ENCODE results near the gene HPCA. TPM values are rescaled to one million over a fixed set of nuclear protein-coding genes. Genes with fewer than 3 reads are reported as not detected.
A peak's percentile ranks its signal among the peaks of the same experiment; 100 is the strongest.

Gene HPCA
- total and polyA plus RNA-seq, 2 donors (not counting 3 experiments of a cell fraction or from before 2014, with no cell fraction given): not detected

DNA sequence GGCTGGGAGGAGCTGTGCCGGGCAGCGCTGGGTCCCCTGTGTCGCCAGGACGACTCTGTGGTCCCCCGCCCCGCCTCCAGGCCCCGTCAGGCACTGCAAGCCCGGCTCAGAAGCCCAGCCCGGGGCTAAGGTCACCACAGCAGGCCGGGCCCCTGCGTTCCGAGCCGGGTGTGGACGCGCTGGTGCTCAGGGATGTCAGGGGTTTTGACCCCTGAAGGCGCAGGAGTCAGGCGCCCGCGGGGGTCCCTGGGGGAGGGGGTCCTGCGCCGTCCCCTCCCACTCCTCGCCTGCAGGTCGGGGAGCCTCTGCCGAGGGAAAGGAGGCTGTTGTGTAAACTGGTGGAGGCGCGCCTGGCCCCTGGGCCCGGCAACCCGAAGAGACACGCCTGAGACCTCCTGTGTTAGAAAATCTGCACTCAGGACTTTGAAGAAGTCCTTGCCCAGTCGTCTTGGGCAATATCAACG, 38.6 kb downstream of the HPCA start:
- H3K27ac ChIP-seq (ENCODE audit: insufficient read depth, low read depth, low read length): no peak overlapping the region
- no peaks in the 10 kb centered on the region for H3K4me1 ChIP-seq (ENCODE audit: control insufficient read depth, extremely low read depth, insufficient read depth, low read length)
- H3K4me2 ChIP-seq (ENCODE audit: insufficient read depth, low read length): no peak overlapping the region
- no peaks in the 10 kb centered on the region for H3K36me3 ChIP-seq (ENCODE audit: control insufficient read depth in 2 of 2, extremely low read depth in 1 of 2, insufficient read depth in 2 of 2, low read length in 2 of 2)
- no peaks in the 10 kb centered on the region for H3K79me2 ChIP-seq (ENCODE audit: control insufficient read depth, insufficient read depth, low read length)
- FAIRE-seq: no peak
- H3K9ac ChIP-seq (replicated peaks; ENCODE audit: extremely low read depth, insufficient read depth, low read length): no peak overlapping the region
- no peak overlapping the region for H3K4me3 ChIP-seq (replicated peaks in 1 of 3; ENCODE audit: insufficient read depth in 1 of 3, low read depth in 1 of 3, low read length in 3 of 3)
- peaks cover 3 to 5% of the 10 kb centered on the region in 2 experiments for H3K27me3 ChIP-seq (ENCODE audit: control insufficient read depth in 2 of 2, insufficient read depth in 2 of 2, low read length in 2 of 2)
- intact Hi-C loops (cut with micrococcal nuclease): loop anchor here (2.0 kb wide), 1 partner anchor 130 kb away; no protein-coding TSS in a partner anchor
- ChIA-PET CTCF (interaction anchor here (0.9 to 1.0 kb wide), 2 partner anchors 82 to 114 kb away, joined by 5 to 10 read pairs; no protein-coding TSS in a partner anchor), POLR2A (interaction anchor here (0.6 kb wide), 1 partner anchor 28 kb away, joined by 3 read pairs; no protein-coding TSS in a partner anchor)
- no peak for DNase-seq (ENCODE audit: low read depth, low spot score)
- no peaks in the 10 kb centered on the region for H4K20me1 ChIP-seq (replicated peaks; ENCODE audit: control insufficient read depth, extremely low read depth, insufficient read depth, low read length)
- dilution Hi-C loops (cut with MboI; ENCODE audit: extremely low pct_ligation_motif_present, low sequenced_read_pairs): no loop called here
- H2AFZ ChIP-seq (ENCODE audit: low read depth, low read length): no peak overlapping the region
- no TSS peak for BruUV-seq (replicated peaks)
- no peaks in the 10 kb centered on the region for H3K9me3 ChIP-seq (replicated peaks; ENCODE audit: control insufficient read depth, insufficient read depth, low read length)
- TF ChIP-seq, protein P1, sequence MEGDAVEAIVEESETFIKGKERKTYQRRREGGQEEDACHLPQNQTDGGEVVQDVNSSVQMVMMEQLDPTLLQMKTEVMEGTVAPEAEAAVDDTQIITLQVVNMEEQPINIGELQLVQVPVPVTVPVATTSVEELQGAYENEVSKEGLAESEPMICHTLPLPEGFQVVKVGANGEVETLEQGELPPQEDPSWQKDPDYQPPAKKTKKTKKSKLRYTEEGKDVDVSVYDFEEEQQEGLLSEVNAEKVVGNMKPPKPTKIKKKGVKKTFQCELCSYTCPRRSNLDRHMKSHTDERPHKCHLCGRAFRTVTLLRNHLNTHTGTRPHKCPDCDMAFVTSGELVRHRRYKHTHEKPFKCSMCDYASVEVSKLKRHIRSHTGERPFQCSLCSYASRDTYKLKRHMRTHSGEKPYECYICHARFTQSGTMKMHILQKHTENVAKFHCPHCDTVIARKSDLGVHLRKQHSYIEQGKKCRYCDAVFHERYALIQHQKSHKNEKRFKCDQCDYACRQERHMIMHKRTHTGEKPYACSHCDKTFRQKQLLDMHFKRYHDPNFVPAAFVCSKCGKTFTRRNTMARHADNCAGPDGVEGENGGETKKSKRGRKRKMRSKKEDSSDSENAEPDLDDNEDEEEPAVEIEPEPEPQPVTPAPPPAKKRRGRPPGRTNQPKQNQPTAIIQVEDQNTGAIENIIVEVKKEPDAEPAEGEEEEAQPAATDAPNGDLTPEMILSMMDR (IDR thresholded peaks at IDR 0.05; ENCODE audit: extremely low read depth in 1 of 2, insufficient read depth in 1 of 2, low read depth in 1 of 2, low read length in 2 of 2): peak in 1 of 2 donors; percentile 4
- TF ChIP-seq POLR2A (IDR thresholded peaks at IDR 0.05; ENCODE audit: low read depth, low read length) (no peak), MYC (IDR thresholded peaks at IDR 0.05; ENCODE audit: low read depth, low read length) (no peak), GATA2 (IDR thresholded peaks at IDR 0.05; ENCODE audit: insufficient read depth, insufficient read length, low read depth, low read length) (no peak), POLR2AphosphoS5 (IDR thresholded peaks at IDR 0.05; ENCODE audit: insufficient read depth, low read depth, low read length) (no peak), FOS (IDR thresholded peaks at IDR 0.05; ENCODE audit: borderline replicate concordance, insufficient read depth, low read length) (no peak), JUN (IDR thresholded peaks at IDR 0.05; ENCODE audit: borderline replicate concordance, insufficient read depth, insufficient read length, low read depth) (no peak), EZH2 (IDR thresholded peaks at IDR 0.05; ENCODE audit: borderline replicate concordance, low read depth, low read length, severe bottlenecking) (peak; percentile 49)
- TF ChIP-seq, protein P2, sequence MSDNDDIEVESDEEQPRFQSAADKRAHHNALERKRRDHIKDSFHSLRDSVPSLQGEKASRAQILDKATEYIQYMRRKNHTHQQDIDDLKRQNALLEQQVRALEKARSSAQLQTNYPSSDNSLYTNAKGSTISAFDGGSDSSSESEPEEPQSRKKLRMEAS (IDR thresholded peaks at IDR 0.05; ENCODE audit: insufficient read depth, insufficient read length): no peak
- no peaks in the 10 kb centered on the region for H3K9me1 ChIP-seq (replicated peaks; ENCODE audit: control insufficient read depth, extremely low read depth, insufficient read depth, low read length)

All from endothelial cell of umbilical vein (primary cell).